GM12873 (cell line): ENCODE measurements around the gene HK2.

ENCODE experiments used
- TF ChIP-seq, protein P1 (sequence below): IDR thresholded peaks from 2 replicates; pipeline ENCODE4 v1.5.1; 2012; ENCODE audit warnings: low read depth, mild to moderate bottlenecking, moderate library complexity, low read length, control low read depth; ENCODE audit not compliant: insufficient read depth; ENCODE audit errors: missing control alignments

The HK2 gene

DNA sequence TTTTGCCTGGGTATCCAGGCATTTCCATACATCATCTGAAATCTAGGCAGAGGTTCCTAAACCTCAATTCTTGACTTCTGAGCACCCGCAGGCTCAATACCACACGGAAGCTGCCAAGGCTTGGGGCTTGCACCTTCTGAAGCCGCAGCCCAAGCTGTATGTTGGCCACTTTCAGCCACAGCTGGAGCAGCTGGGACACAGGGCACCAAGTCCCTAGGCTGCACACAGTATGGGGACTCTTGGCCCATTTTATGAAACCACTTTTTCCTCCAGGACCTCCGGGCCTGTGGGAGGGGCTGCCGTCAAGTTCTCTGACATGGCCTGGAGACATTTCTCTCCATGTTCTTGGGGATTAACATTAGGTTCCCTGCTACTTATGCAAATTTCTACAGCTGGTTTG lies 72.5 kb downstream of the HK2 start:
- TF ChIP-seq, protein P1, sequence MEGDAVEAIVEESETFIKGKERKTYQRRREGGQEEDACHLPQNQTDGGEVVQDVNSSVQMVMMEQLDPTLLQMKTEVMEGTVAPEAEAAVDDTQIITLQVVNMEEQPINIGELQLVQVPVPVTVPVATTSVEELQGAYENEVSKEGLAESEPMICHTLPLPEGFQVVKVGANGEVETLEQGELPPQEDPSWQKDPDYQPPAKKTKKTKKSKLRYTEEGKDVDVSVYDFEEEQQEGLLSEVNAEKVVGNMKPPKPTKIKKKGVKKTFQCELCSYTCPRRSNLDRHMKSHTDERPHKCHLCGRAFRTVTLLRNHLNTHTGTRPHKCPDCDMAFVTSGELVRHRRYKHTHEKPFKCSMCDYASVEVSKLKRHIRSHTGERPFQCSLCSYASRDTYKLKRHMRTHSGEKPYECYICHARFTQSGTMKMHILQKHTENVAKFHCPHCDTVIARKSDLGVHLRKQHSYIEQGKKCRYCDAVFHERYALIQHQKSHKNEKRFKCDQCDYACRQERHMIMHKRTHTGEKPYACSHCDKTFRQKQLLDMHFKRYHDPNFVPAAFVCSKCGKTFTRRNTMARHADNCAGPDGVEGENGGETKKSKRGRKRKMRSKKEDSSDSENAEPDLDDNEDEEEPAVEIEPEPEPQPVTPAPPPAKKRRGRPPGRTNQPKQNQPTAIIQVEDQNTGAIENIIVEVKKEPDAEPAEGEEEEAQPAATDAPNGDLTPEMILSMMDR = no peak

- TF ChIP-seq, protein P1 = no peak
Measured at GRCh38 chr2:74908748-74909444, 75.0 kb downstream of the HK2 start.

- TF ChIP-seq, protein P1 = no peak
Measured at GRCh38 chr2:74910245-74910644, 76.3 kb downstream of the HK2 start.

- TF ChIP-seq, protein P1 = no peak
Measured at GRCh38 chr2:74911061-74911460, 77.1 kb downstream of the HK2 start.

- TF ChIP-seq, protein P1 = no peak
Measured at GRCh38 chr2:74915743-74916142, 81.8 kb downstream of the HK2 start.

DNA sequence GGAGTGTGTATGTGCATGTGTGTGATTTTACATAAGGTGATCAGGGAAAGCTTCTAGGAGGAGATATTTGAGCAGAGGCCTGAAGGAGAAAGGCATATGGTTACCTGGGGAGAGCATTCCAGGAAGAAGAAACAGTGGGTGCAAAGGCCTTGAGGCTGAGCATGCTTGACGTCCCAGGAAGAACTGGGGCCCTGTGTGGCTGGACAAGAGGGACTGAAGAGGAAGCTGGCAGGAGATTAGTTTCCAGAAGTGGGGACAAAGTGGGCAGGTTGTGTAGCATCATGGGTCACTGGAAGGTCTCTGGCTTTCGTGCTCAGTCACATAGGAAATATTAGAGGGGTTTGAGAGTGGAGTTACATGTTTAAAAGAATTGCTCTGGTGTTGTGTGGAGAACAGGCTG lies 82.5 kb downstream of the HK2 start:
- TF ChIP-seq, protein P1 = no peak

DNA sequence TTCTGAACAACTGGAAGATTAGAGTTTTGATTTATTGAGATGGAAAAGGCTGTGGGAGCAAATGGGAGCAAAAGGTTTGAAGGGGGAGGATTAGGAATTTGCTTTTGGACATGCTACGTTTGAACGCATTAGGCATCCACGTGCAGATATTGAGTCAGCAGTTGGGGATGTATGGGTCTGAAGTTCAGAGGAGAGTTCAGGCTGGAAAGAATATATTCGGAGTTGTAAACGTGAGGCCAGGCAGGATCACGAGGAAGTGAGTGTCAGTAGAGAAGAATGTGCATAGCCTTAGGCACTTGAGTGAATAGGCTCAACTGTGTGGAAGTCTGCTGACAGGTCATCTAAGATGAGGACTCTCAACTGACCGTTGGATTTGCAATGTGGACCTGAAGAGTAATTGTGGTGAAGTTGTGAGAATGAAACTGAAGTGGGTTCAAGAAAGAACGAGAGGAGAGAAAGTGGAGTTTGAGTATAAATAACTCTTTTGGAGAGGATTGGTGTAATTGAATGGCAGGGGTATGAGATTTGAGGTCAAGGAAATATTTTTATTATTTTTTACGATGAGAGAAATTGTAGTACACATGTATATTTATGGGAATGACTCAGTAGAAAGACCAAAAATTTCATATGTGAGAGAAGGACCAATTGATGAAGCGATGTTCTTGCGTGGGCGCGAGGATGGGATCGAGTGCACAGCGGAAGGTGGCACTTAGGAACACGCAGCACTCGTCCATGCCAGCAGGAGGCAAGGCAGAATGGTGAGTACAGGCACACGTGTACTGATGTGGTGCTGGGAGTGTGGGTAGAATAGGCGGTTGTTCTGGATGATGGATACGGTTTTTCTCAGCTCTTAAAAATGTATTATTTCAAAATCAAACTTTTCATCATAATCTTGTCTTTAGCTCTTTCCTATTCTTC lies 84.0 kb downstream of the HK2 start:
- TF ChIP-seq, protein P1 = no peak
